ENCODE data around the gene LAMC2.

The LAMC2 gene

GRCh38 chr1:183241471-183241870, 55.4 kb downstream of the LAMC2 start:
- TF ChIP-seq SIN3A (IDR thresholded peaks at IDR 0.05; ENCODE audit: borderline replicate concordance, insufficient read depth, low read length) (no peak), FOXP2 (optimal IDR thresholded peaks at IDR 0.05; ENCODE audit: borderline replicate concordance, extremely low read depth, extremely low read length, insufficient read depth) (no peak), REST (IDR thresholded peaks at IDR 0.05; ENCODE audit: insufficient read depth in 1 of 2, low read depth in 2 of 2, low read length in 2 of 2) (no peak), TAF1 (IDR thresholded peaks at IDR 0.05; ENCODE audit: borderline replicate concordance, insufficient read depth, low read length) (no peak), POLR2AphosphoS5 (IDR thresholded peaks at IDR 0.05; ENCODE audit: low read depth, low read length) (no peak)

GRCh38 chr1:183242556-183242955, 56.5 kb downstream of the LAMC2 start:
- TF ChIP-seq TAF1 (IDR thresholded peaks at IDR 0.05; ENCODE audit: borderline replicate concordance, insufficient read depth, low read length) (no peak), POLR2AphosphoS5 (IDR thresholded peaks at IDR 0.05; ENCODE audit: low read depth, low read length) (no peak), FOXP2 (optimal IDR thresholded peaks at IDR 0.05; ENCODE audit: borderline replicate concordance, extremely low read depth, extremely low read length, insufficient read depth) (no peak), SIN3A (IDR thresholded peaks at IDR 0.05; ENCODE audit: borderline replicate concordance, insufficient read depth, low read length) (no peak), REST (IDR thresholded peaks at IDR 0.05; ENCODE audit: insufficient read depth in 1 of 2, low read depth in 2 of 2, low read length in 2 of 2) (no peak)

GRCh38 chr1:183243161-183244050, 57.3 kb downstream of the LAMC2 start:
- no peak for TF ChIP-seq REST (IDR thresholded peaks at IDR 0.05; ENCODE audit: insufficient read depth in 1 of 2, low read depth in 2 of 2, low read length in 2 of 2)
- no peak for TF ChIP-seq TAF1 (IDR thresholded peaks at IDR 0.05; ENCODE audit: borderline replicate concordance, insufficient read depth, low read length)
- TF ChIP-seq SIN3A (IDR thresholded peaks at IDR 0.05; ENCODE audit: borderline replicate concordance, insufficient read depth, low read length): no peak
- TF ChIP-seq POLR2AphosphoS5 (IDR thresholded peaks at IDR 0.05; ENCODE audit: low read depth, low read length): no peak
- TF ChIP-seq FOXP2 (optimal IDR thresholded peaks at IDR 0.05; ENCODE audit: borderline replicate concordance, extremely low read depth, extremely low read length, insufficient read depth): no peak

- no peak for TF ChIP-seq SIN3A (IDR thresholded peaks at IDR 0.05; ENCODE audit: borderline replicate concordance, insufficient read depth, low read length)
- no peak for TF ChIP-seq REST (IDR thresholded peaks at IDR 0.05; ENCODE audit: insufficient read depth in 1 of 2, low read depth in 2 of 2, low read length in 2 of 2)
- no peak for TF ChIP-seq TAF1 (IDR thresholded peaks at IDR 0.05; ENCODE audit: borderline replicate concordance, insufficient read depth, low read length)
Measured at GRCh38 chr1:183244466-183244865, 58.4 kb downstream of the LAMC2 start.

Data from PFSK-1 (cell line).